T1000 (cell line): ENCODE results near the gene GALNT15.
A peak's percentile ranks its signal among the peaks of the same experiment; 100 is the strongest.

Experiments
- DNase-seq: peaks from one replicate; lab custom pipeline; 2025; ENCODE audit warnings: mixed read lengths; lab: John Stamatoyannopoulos, UW

Gene GALNT15

DNA sequence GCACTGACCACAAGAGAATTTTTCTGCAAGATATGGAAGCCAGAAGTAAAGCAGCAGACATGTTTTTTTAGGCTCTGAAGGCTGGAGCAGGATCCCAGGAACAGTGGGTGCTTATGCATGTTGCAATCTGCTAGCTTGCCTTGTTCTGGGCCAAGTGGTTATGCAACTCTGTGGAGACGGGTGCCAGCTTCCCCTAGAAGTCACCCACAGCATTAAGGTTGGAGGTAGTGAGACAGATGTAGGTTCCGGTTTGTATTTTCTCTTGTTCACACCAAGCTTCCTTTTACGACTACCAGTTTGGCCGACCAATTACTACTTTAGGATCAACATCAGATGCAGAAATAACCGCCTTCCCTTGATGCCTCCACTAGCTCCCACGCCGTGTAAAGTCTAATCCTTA is 79.1 kb downstream of the GALNT15 start:
- no peak for DNase-seq

GRCh38 chr3:16254916-16255315 is 80.4 kb downstream of the GALNT15 start:
- no peak for DNase-seq

GRCh38 chr3:16255326-16255725 is 80.8 kb downstream of the GALNT15 start:
- no peak for DNase-seq

DNA sequence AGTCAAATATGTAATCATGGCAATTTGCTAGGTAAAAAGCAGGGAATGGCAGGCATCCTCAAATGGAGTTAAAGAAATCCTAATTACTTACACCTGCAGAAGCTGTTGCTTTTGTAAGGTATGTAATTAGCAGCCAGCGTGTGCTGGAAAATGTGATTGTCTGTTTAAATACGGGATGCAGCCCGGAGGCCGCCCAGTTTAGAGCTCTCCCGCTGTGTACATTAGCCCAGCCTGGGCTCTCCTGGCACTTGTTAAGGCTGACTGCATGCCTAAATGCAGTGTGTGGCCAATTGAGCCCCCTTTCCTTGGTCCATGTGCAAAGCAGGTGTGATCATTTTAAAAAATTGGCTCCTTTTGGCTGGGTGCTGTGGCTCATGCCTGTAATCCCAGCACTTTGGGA is 81.2 kb downstream of the GALNT15 start:
- no peak for DNase-seq

DNA sequence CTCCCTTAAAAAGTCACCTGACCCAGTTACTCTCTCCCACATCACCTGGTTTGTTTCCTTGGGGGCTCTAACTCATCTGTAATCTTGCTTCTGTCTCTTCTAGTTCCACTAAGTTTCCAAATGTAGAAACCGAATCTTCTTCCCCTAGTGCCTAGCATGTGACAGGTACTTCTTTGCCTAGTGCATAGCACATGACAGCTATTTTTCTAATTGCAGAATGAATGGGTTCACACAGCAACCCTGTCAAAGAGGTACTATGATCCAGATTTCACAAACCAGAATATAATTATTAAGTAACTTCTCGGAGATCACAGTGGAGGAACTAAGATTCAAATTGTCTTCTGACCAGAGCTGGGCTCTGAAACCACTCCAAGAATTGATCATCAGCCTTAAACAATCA is 82.8 kb downstream of the GALNT15 start:
- DNase-seq = no peak

- no peak for DNase-seq
Observed at GRCh38 chr3:16258177-16258576, 83.7 kb downstream of the GALNT15 start.

DNA sequence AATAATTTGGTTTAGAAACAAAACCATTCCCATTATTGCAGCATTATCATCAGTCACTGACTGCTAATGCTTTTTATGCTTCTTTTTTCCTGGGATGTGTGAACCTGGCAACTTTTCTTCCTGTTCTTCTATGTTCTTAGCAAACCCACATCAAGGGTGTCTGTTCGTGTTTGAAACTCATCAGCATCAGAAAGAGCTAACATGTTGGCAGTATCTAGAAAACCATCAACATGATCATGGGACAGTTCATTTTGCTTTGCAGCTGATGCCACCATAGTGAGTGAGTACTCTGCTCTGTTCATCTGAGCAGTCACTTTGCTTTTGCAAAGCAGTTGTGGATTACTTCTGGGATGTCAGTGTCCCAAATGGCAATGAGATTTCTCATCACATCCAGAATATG is 84.4 kb downstream of the GALNT15 start:
- no peak for DNase-seq

- no peak for DNase-seq
Observed at GRCh38 chr3:16260046-16260445, 85.6 kb downstream of the GALNT15 start.

DNA sequence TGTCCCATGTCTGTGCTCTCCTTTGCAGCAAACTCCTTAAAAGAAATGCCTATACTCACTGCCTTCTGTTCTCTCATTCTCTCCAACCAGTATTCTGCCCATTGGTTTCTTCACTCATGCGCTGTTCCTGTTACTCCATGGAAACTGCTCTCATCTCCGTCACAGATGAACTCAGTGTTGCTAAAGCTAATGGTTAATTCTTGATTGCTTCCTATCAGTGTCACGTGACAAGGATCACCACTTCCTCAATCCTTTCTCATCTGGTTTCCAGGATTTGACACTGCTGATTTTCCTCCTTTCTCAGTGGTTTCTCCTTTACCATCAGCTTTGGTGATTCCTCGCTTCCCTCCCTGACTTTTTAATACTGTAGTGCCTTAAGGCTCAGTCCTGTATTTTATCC is 87.7 kb downstream of the GALNT15 start:
- no peak for DNase-seq

- no peak for DNase-seq
Observed at GRCh38 chr3:16264174-16264707, 89.8 kb downstream of the GALNT15 start.

DNA sequence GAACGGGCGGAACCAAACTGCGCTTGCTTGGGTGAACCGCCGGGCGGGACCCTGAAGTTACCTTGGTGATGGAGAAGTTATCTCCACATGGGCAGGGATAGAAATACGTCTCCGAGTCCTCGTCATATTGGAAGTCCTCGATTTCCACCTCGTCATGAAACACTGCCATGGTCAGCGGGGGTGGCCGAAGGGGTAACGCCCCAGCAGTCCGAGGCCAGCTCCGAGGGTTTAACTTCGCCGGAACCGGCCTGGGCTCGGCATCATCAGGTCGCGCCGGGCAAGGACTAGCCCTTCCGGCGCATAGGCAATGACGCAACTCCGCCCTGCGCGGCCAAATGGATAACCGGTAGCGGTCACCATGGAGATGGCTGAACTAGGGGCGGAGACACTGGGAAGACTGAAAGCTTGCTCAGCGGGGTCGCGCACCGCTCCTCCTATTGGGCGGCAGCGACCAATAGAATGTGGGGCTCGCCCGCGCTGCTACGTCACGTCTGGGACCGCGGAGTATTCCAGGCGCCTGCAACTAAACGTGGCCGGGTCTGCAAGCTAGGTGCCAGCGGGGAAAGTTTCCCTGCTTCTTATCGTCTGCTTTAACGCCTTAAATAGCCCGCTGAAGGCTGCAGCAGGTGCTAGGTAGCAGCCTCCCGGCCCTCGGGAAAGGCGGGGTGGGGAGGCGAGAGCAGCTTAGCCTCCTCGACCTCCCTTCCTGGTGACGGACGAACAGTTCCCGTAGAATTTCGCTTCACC is 90.4 kb downstream of the GALNT15 start, which contains the start of the genes DPH3 and OXNAD1:
Gene DPH3 (minus strand): TSS at position 236 of the 747 bp plus-strand sequence. CDS start 67 bp downstream, at position 169.
Gene OXNAD1 (plus strand): TSS at position 505 of the 747 bp plus-strand sequence. CDS start 5,741 bp downstream, outside the sequence.
- peak; percentile 99 for DNase-seq

DNA sequence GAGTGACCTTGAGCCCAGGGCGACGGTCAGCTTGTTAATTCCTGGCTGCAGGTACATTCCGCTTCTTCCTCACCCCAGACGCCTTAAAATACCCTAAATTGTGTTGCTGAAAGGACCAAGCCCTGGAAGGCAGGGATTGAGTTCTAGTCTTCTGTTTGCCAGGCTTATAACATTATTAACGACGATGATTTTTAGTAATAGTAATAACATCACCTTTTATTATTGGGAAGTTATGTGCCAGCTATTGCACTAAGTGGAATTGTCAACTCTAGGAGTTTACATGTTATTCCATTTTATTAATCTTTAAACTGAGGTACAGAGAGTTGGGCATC is 90.9 kb downstream of the GALNT15 start:
- DNase-seq = no peak

- no peak for DNase-seq
Observed at GRCh38 chr3:16266714-16267113, 92.2 kb downstream of the GALNT15 start.

DNA sequence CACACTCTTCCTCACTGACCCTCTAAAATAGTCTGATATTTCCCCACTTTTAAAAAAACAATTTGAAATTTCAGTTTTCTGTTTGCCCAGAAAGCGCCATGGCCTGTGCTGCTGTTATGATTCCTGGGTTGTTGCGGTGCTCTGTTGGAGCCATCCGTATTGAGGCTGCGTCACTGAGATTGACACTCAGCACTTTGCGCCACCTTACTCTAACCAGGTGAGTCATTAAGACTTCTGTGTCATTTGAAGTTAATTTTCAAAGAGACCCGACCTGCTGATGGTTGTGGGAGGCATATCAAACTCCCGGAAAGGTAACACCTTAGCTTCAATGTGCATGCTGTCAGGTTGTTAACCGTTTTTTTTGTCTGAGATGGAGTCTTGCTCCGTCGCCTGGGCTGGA is 96.4 kb downstream of the GALNT15 start:
- no peak for DNase-seq

GRCh38 chr3:16272588-16272987 is 98.1 kb downstream of the GALNT15 start:
- DNase-seq = no peak

DNA sequence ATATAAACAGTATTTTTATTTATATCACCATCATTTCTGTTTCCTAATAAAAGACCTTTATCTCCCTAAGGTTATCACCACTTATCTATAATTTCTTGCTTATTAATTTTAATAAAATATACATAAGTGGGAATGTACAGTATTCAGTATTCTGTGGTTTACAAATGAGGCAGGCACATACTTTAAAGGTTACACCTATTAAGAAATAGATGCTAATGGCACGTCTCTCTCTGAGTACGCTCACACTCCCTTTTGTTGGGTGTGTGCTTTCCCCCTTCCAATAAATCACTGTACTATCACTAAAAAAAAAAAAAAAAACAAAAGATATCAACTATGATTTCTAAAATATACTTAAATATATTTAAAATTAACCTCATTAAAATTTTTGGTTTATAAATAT is 99.4 kb downstream of the GALNT15 start:
- DNase-seq = no peak

- DNase-seq = no peak
Observed at GRCh38 chr3:16277471-16277870, 103.0 kb downstream of the GALNT15 start.

DNA sequence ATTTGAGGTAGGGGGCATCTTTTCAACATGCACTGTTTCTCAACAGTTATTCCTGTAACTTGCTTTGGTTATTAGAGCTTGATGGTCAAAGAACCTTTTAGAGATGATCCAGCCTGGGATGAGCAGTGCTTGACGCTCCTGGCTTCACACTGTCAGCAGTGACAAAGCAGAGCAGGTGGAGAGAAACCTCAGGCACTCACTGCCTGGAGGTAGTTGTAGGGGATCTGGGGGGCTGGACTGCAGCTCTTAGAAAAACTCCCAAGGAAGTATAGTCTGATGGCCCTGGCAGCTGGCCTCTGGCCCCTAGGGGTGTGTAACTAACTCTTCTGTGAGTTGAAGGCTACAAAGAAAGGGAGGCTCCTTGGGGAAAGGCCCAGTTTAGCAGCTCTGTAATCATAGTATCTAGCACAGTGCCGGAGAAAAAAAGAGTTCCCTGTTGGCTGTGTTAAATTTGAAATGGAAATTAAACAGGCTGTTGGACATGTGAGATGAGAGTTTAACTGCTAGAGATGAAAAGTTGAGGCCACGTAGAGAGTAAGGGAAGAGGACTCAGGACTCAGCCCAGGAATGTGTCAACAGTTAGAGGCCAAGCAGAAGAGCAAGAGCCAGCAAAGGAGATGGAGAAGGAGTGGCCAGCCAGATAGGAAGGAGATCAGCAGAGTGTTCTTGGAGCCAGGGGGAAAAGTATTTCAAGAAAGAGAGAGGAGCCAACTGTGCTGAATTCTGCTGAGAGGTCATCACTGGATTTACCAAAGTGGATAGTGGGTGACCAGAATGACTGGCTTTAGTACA is 104.7 kb downstream of the GALNT15 start:
- DNase-seq = no peak

DNA sequence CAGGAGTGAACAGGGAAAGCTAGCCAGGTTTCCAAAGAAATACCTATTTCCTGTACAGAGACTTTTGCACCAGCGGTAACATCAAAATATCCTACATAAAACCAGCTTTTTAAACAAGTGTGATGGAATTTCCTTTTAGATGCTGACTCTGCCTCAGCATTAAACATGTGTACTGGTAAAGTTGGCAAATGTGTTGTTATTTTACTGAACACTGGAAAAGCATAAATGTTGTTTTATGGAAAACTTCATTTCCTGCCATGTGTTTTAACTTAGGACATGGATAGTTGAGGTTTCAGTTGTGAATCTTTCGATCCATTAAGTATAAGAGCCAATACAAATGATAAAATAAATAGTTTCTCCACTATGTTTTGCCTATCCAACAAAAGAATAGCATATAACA is 106.2 kb downstream of the GALNT15 start:
- DNase-seq = no peak
